GM10248 (cell line): ENCODE data around the gene SLC25A25.

Experiments
- CTCF ChIA-PET: fragments of 300-600 bp; sonication (Branson Sonifier 250); formaldehyde crosslinking; extraction: SDS; loops from one replicate; lab custom pipeline; 2021; ENCODE audit warnings: antibody characterized with exemption; lab: Yijun Ruan, JAX
- POLR2A ChIA-PET: fragments of 350-650 bp; sonication (Branson Sonifier 250); formaldehyde crosslinking; extraction: SDS; loops from one replicate; lab custom pipeline; 2020; ENCODE audit warnings: antibody characterized with exemption; lab: Yijun Ruan, JAX
- DNase-seq: peaks from one replicate; pipeline ENCODE4 v3.0.0; 2012; ENCODE audit errors: extremely low spot score
- CTCF ChIP-seq: IDR thresholded peaks from 2 replicates; pipeline ENCODE4 v1.5.1; 2012; ENCODE audit warnings: mild to moderate bottlenecking, low read depth; ENCODE audit errors: extremely low read depth, missing control alignments, control extremely low read depth

Gene SLC25A25

GRCh38 chr9:128101231-128101661 is 33.2 kb downstream of the SLC25A25 start:
- CTCF ChIA-PET = interaction anchor here (1.5 to 11.7 kb wide), 4 partner anchors 14 to 158 kb away, joined by 4 to 105 read pairs (median 7); no protein-coding TSS in a partner anchor
- POLR2A ChIA-PET = no interaction called here
- no peak for TF ChIP-seq CTCF
- DNase-seq = no peak

DNA sequence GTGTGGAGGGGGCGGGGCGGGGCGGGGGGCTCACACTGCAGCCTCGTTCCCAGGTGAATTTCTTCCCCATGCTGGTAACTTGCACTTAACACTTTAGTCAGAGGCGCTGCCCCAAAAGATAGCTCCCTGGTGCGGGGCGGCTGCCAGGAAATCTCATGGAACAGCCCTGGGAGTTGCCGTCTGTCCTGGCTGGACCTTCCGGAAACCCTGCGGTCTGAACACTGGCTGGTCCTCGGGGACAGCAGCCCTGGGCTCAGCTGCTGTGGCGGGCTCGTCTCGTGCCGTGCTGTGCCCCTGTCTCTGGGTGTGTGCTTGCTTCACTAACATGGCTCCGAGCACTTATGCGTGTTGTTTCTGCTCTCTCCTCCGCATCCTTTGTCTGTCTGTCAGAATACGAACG is 33.7 kb downstream of the SLC25A25 start:
- ChIA-PET CTCF (interaction anchor here (1.6 to 5.5 kb wide), 3 partner anchors 14 to 158 kb away, joined by 4 to 53 read pairs (median 9); no protein-coding TSS in a partner anchor), POLR2A (no interaction called here)
- no peak for TF ChIP-seq CTCF
- DNase-seq = no peak

- CTCF ChIA-PET = interaction anchor here (1.5 to 5.5 kb wide), 2 partner anchors 10 to 13 kb away, joined by 3 to 53 read pairs; no protein-coding TSS in a partner anchor
These were observed 34.2 kb downstream of the SLC25A25 start for GRCh38 chr9:128102196-128102595.

GRCh38 chr9:128102861-128103588 is 35.0 kb downstream of the SLC25A25 start:
- no peak for TF ChIP-seq CTCF
- CTCF ChIA-PET = interaction anchor here (0.7 to 5.5 kb wide), 4 partner anchors 11 to 159 kb away, joined by 3 to 53 read pairs (median 3); no protein-coding TSS in a partner anchor
- POLR2A ChIA-PET = interaction anchor here (1.1 kb wide), 1 partner anchor 9 kb away, joined by 3 read pairs; no protein-coding TSS in a partner anchor
- DNase-seq = no peak

More at GRCh38 chr9:128102196-128102595, 34.2 kb downstream of the SLC25A25 start:
- no peak for TF ChIP-seq CTCF
- POLR2A ChIA-PET = interaction anchor here (1.1 kb wide), 1 partner anchor 8 kb away, joined by 3 read pairs; no protein-coding TSS in a partner anchor
- no peak for DNase-seq

GRCh38 chr9:128103589-128103962 is 35.5 kb downstream of the SLC25A25 start:
- ChIA-PET POLR2A (no interaction called here), CTCF (interaction anchor here (0.7 to 5.5 kb wide), 4 partner anchors 11 to 160 kb away, joined by 3 to 53 read pairs (median 3); no protein-coding TSS in a partner anchor)
- DNase-seq = no peak
- peak; percentile 6 for TF ChIP-seq CTCF

GRCh38 chr9:128104171-128104618 is 36.2 kb downstream of the SLC25A25 start:
- ChIA-PET CTCF (interaction anchor here (5.5 kb wide), 1 partner anchor 11 kb away, joined by 53 read pairs; no protein-coding TSS in a partner anchor), POLR2A (interaction anchor here (0.6 kb wide), 1 partner anchor 27 kb away, joined by 5 read pairs; no protein-coding TSS in a partner anchor)
- TF ChIP-seq CTCF = no peak
- DNase-seq = no peak
